Heart left ventricle (tissue), 16 donors: Measurements from ENCODE around the gene G0S2. TPM values are rescaled to one million over a fixed set of nuclear protein-coding genes. Genes with fewer than 3 reads are reported as not detected.

Experiments used
- ATAC-seq, 4 donors: fragments of 200-7000 bp; cut with Tn5 transposase; one replicate each; pipeline ENCODE4 v1.9.1; 2020 to 2022; ENCODE audit warnings: moderate library complexity in 4 of 4, mild to moderate bottlenecking in 3 of 4, moderate number of reproducible peaks in 1 of 4
- DNase-seq, 5 donors: peaks; one replicate each; pipeline ENCODE4 v3.0.0-alpha.2; 2020
- H3K27ac ChIP-seq, 12 donors: fragments of 200-600 bp; sonication (generic) in 4 of 12; one replicate each; pipeline versions ENCODE4 v1.5.0 to v1.8.0; 2016 to 2022; ENCODE audit warnings: mild to moderate bottlenecking in 2 of 12
- H3K27me3 ChIP-seq, 9 donors: fragments of 200-600 bp; sonication (generic) in 2 of 9; one replicate each; pipeline versions ENCODE4 v1.5.1 to v1.8.0; 2016 to 2022; ENCODE audit warnings: mild to moderate bottlenecking in 3 of 9
- H3K36me3 ChIP-seq, 9 donors: fragments of 200-600 bp; sonication (generic) in 2 of 9; one replicate each; pipeline versions ENCODE4 v1.5.0 to v1.8.0; 2018 to 2022; ENCODE audit warnings: mild to moderate bottlenecking in 2 of 9
- H3K4me1 ChIP-seq, 12 donors: fragments of 200-600 bp; sonication (generic) in 4 of 12; one replicate each; pipeline versions ENCODE4 v1.5.0 to v1.8.0; 2016 to 2022; ENCODE audit warnings: mild to moderate bottlenecking in 3 of 12
- H3K4me3 ChIP-seq, 12 donors: fragments of 200-600 bp; sonication (generic) in 4 of 12; one replicate each; pipeline versions ENCODE4 v1.5.0 to v1.8.0; 2017 to 2022; ENCODE audit warnings: mild to moderate bottlenecking in 9 of 12, moderate library complexity in 4 of 12
- H3K9me3 ChIP-seq, 12 donors: fragments of 200-600 bp; sonication (generic) in 4 of 12; one replicate each; pipeline versions ENCODE4 v1.5.0 to v1.8.0; 2016 to 2022; ENCODE audit warnings: mild to moderate bottlenecking in 1 of 12
- CTCF ChIP-seq, 12 donors: fragments of 200-600 bp; sonication (generic) in 4 of 12; IDR thresholded peaks; one replicate each; pipeline versions ENCODE4 v1.5.0 to v1.8.0; 2018 to 2022; ENCODE audit warnings: antibody characterized with exemption in 12 of 12, mild to moderate bottlenecking in 5 of 12
- POLR2A ChIP-seq, 2 donors: fragments of 450-650 bp; IDR thresholded peaks; one replicate each; pipeline ENCODE4 v1.6.1; 2017; ENCODE audit warnings: antibody characterized with exemption in 2 of 2, mild to moderate bottlenecking in 2 of 2, moderate library complexity in 2 of 2
- WGBS, 4 donors: extraction: QIAGEN DNeasy Blood & Tissue Kit in 2 of 4; methylation state at CpG; one replicate each; pipeline versions ENCODE4 v1.1.5 to v1.1.7; 2013 to 2018; 5-methylcytosine and 5-hydroxymethylcytosine counted together
- intact Hi-C, 10 donors: fragments of 100-400 bp; cut with DNase I; formaldehyde crosslinking; loops; one replicate each; pipeline versions ENCODE4 v1.11.1 to v1.14.2; 2022
- polyA plus RNA-seq, 2 donors: library from polyadenylated mRNA; stranded (reverse); fragments of 200-250 nt; gene quantifications; one replicate each; pipeline ENCODE4 v1.2.3, GENCODE V29; 2013
- total RNA-seq, 9 donors: library from RNA; depleted of rRNA in 2 of 9; stranded (reverse); fragments of >200 nt in 2 of 9; fragmentation: NEBNext Ultra II Directional in 3 of 9; extraction: Animal tissue kit (Norgen Biotek cat#: 25700) in 3 of 9; gene quantifications; one replicate each; pipeline versions ENCODE4 v1.1.0 to v1.2.4, GENCODE V29; 2016 to 2023
- donor health status: ischemic (EF 13 %, LVEDD 7.1; RV severe dilation, severe dysfunction).
- donor health status: healthy with polysubstance abuse.
- donor health status: DM: no; HTN: yes; CAD: no.
- donor health status: DM: no; HTN: no; CAD: no.
- donor health status: ischemic (EF 25% LVEDD 6.9; RV normal size, moderate dysfunction).
- donor health status: ischemic (EF 25% LVEDD 5.7; RV mildly dilated, moderate dysfunction).
- donor health status: healthy.
- donor health status: DM: yes; HTN: yes; CAD: no.
- donor health status: ischemic (EF 35%, LVEDD 5.7; RV mildly dilated, moderate dysfunction).
- donor health status: nonischemic (EF 11% LVEDD 7.7; RV severe dilation, severe dysfunction).
- donor health status: DM: yes; HTN: yes; CAD: no.
- donor health status: PGD.
- donor health status: ischemic (EF 29% LVEDD 5.4; RV normal size, mild dysfunction).
- donor health status: nonischemic (EF 23%, LVEDD 6.1; RV moderate dilation, normal function).

G0S2 gene
- total and polyA plus RNA-seq, 11 donors: 87.6 to 600 (median 212) TPM

- H3K27ac ChIP-seq: peak overlapping the region in 6 of 12 donors; percentile 2 to 94 (median 56)
- TF ChIP-seq POLR2A (IDR thresholded peaks at IDR 0.05): no peak
- no peak for TF ChIP-seq CTCF (IDR thresholded peaks at IDR 0.05)
- H3K4me1 ChIP-seq: peaks cover 12 to 98% (median 79%) of the 10 kb centered on the region in 12 donors
- no peaks in the 10 kb centered on the region for H3K9me3 ChIP-seq
- no peak for DNase-seq
- H3K36me3 ChIP-seq: no peaks in the 10 kb centered on the region
- H3K27me3 ChIP-seq: no peaks in the 10 kb centered on the region
- no peak overlapping the region for H3K4me3 ChIP-seq
- intact Hi-C loops: loop anchor here in 1 of 10 donors (5.0 kb wide), 1 partner anchor 40 kb away; no protein-coding TSS in a partner anchor
- 72 to 86% (median 78%) methylated on average over 4 of the region's 4 CpGs for WGBS, 4 donors
- no peak for ATAC-seq
These were observed 28.1 kb upstream of the G0S2 start for GRCh38 chr1:209647156-209647555.

- Histone ChIP-seq H3K27me3 (no peaks in the 10 kb centered on the region), H3K36me3 (no peaks in the 10 kb centered on the region), H3K9me3 (no peaks in the 10 kb centered on the region), H3K4me3 (no peak overlapping the region), H3K27ac (peak overlapping the region in 10 of 12 donors; percentile 7 to 94 (median 36)), H3K4me1 (peaks cover 11 to 98% (median 78%) of the 10 kb centered on the region in 12 donors)
- no peak for TF ChIP-seq POLR2A (IDR thresholded peaks at IDR 0.05)
- TF ChIP-seq CTCF (IDR thresholded peaks at IDR 0.05): no peak
- ATAC-seq (no peak), DNase-seq (no peak)
- intact Hi-C loops: loop anchor here in 2 of 10 donors (2.0 to 5.0 kb wide), 2 partner anchors 26 to 39 kb away; partner anchors contain the start of gene G0S2 (in 1 of the 2)
These were observed 26.9 kb upstream of the G0S2 start for GRCh38 chr1:209648346-209648745.

- WGBS, 4 donors: 36 to 48% (median 43%) methylated on average over 6 of the region's 6 CpGs
- peak in 3 of 4 donors; percentile 47 to 66 (median 62) for ATAC-seq
- TF ChIP-seq POLR2A (IDR thresholded peaks at IDR 0.05) (no peak), CTCF (IDR thresholded peaks at IDR 0.05) (no peak)
- no peaks in the 10 kb centered on the region for H3K27me3 ChIP-seq
- H3K27ac ChIP-seq: peak overlapping the region in 10 of 12 donors; percentile 4 to 94 (median 34)
- intact Hi-C loops: loop anchor here in 2 of 10 donors (2.0 to 5.0 kb wide), 2 partner anchors 26 to 38 kb away; partner anchors contain the start of gene G0S2 (in 1 of the 2)
- H3K4me1 ChIP-seq: peaks cover 10 to 97% (median 77%) of the 10 kb centered on the region in 12 donors
- no peaks in the 10 kb centered on the region for H3K9me3 ChIP-seq
- H3K36me3 ChIP-seq: no peaks in the 10 kb centered on the region
- DNase-seq: no peak
- no peak overlapping the region for H3K4me3 ChIP-seq
These were observed 26.1 kb upstream of the G0S2 start for GRCh38 chr1:209648931-209649776.

GRCh38 chr1:209650454-209650853 is 24.8 kb upstream of the G0S2 start:
- H3K27ac ChIP-seq: peak overlapping the region in 1 of 12 donors; percentile 90
- intact Hi-C loops: no loop called here

More at GRCh38 chr1:209650454-209650853, 24.8 kb upstream of the G0S2 start:
- ATAC-seq (peak in 1 of 4 donors; percentile 10), DNase-seq (no peak)
- no peaks in the 10 kb centered on the region for H3K36me3 ChIP-seq
- no peaks in the 10 kb centered on the region for H3K9me3 ChIP-seq
- 69 to 89% (median 79%) methylated on average over 1 of the region's 1 CpG for WGBS, 4 donors
- H3K4me1 ChIP-seq: peaks cover 10 to 84% (median 67%) of the 10 kb centered on the region in 12 donors
- H3K4me3 ChIP-seq: no peak overlapping the region
- TF ChIP-seq CTCF (IDR thresholded peaks at IDR 0.05) (no peak), POLR2A (IDR thresholded peaks at IDR 0.05) (no peak)
- no peaks in the 10 kb centered on the region for H3K27me3 ChIP-seq
